HUES48 (cell line): ENCODE data around the gene HOXD3.

Experiments used
- H3K27ac ChIP-seq: one replicate; pipeline ENCODE4 v1.7.0; 2013; ENCODE audit warnings: low read depth, low read length, inconsistent platforms
- H3K27me3 ChIP-seq: 2 replicates; pipeline ENCODE4 v1.6.1; 2013; ENCODE audit warnings: mild to moderate bottlenecking, low read length; ENCODE audit not compliant: control insufficient read depth, insufficient read depth
- H3K36me3 ChIP-seq: 2 replicates; pipeline ENCODE4 v1.6.1; 2013; ENCODE audit warnings: low read length; ENCODE audit not compliant: control insufficient read depth, insufficient read depth
- H3K4me1 ChIP-seq: 2 replicates; pipeline ENCODE4 v1.6.1; 2013; ENCODE audit warnings: mild to moderate bottlenecking, low read length; ENCODE audit not compliant: control insufficient read depth, insufficient read depth
- H3K4me3 ChIP-seq: 2 replicates; pipeline ENCODE4 v1.5.1; 2013; ENCODE audit warnings: mild to moderate bottlenecking, low read depth, low read length
- H3K9ac ChIP-seq: 2 replicates; pipeline ENCODE4 v1.6.1; 2013; ENCODE audit warnings: mild to moderate bottlenecking, low read depth, low read length, moderate library complexity
- H3K9me3 ChIP-seq: 2 replicates; pipeline ENCODE4 v1.6.1; 2013; ENCODE audit warnings: low read length; ENCODE audit not compliant: control insufficient read depth, insufficient read depth

Gene HOXD3

GRCh38 chr2:176171351-176172006, 14.4 kb downstream of the HOXD3 start:
- Histone ChIP-seq H3K27me3 (peaks cover 100% of the 10 kb centered on the region), H3K36me3 (no peaks in the 10 kb centered on the region), H3K27ac (no peak overlapping the region), H3K9ac (no peak overlapping the region), H3K4me1 (peaks cover 21% of the 10 kb centered on the region), H3K4me3 (peak overlapping the region; percentile 49), H3K9me3 (no peaks in the 10 kb centered on the region)

- Histone ChIP-seq H3K27ac (no peak overlapping the region), H3K9ac (no peak overlapping the region), H3K36me3 (no peaks in the 10 kb centered on the region), H3K4me1 (peaks cover 21% of the 10 kb centered on the region), H3K4me3 (peak overlapping the region; percentile 49), H3K27me3 (peaks cover 100% of the 10 kb centered on the region), H3K9me3 (no peaks in the 10 kb centered on the region)
Measured at GRCh38 chr2:176172007-176172894, 15.1 kb downstream of the HOXD3 start.

GRCh38 chr2:176172895-176173566, 15.9 kb downstream of the HOXD3 start:
- H3K4me3 ChIP-seq = no peak overlapping the region
- peaks cover 25% of the 10 kb centered on the region for H3K4me1 ChIP-seq
- H3K9ac ChIP-seq = no peak overlapping the region
- H3K9me3 ChIP-seq = no peaks in the 10 kb centered on the region
- H3K27ac ChIP-seq = no peak overlapping the region
- H3K36me3 ChIP-seq = no peaks in the 10 kb centered on the region
- H3K27me3 ChIP-seq = peaks cover 100% of the 10 kb centered on the region

- Histone ChIP-seq H3K4me3 (no peak overlapping the region), H3K9me3 (no peaks in the 10 kb centered on the region), H3K9ac (no peak overlapping the region), H3K27me3 (peaks cover 100% of the 10 kb centered on the region), H3K36me3 (no peaks in the 10 kb centered on the region), H3K4me1 (peaks cover 26% of the 10 kb centered on the region), H3K27ac (no peak overlapping the region)
Measured at GRCh38 chr2:176173567-176174381, 16.7 kb downstream of the HOXD3 start.

GRCh38 chr2:176174382-176174823, 17.3 kb downstream of the HOXD3 start:
- Histone ChIP-seq H3K4me3 (no peak overlapping the region), H3K27me3 (peaks cover 100% of the 10 kb centered on the region), H3K9me3 (no peaks in the 10 kb centered on the region), H3K4me1 (peaks cover 32% of the 10 kb centered on the region), H3K36me3 (no peaks in the 10 kb centered on the region), H3K9ac (no peak overlapping the region), H3K27ac (no peak overlapping the region)

- Histone ChIP-seq H3K4me1 (peaks cover 32% of the 10 kb centered on the region), H3K9ac (no peak overlapping the region), H3K4me3 (peak overlapping the region; percentile 40; the same call in 1 of the 2 replicates), H3K27me3 (peaks cover 100% of the 10 kb centered on the region), H3K36me3 (no peaks in the 10 kb centered on the region), H3K27ac (no peak overlapping the region), H3K9me3 (no peaks in the 10 kb centered on the region)
Measured at GRCh38 chr2:176174824-176175708, 18.0 kb downstream of the HOXD3 start.

GRCh38 chr2:176175709-176176607, 18.9 kb downstream of the HOXD3 start:
- Histone ChIP-seq H3K4me3 (peak overlapping the region; percentile 40; the same call in 1 of the 2 replicates), H3K27ac (no peak overlapping the region), H3K27me3 (peaks cover 100% of the 10 kb centered on the region), H3K36me3 (no peaks in the 10 kb centered on the region), H3K4me1 (peaks cover 32% of the 10 kb centered on the region), H3K9me3 (no peaks in the 10 kb centered on the region), H3K9ac (no peak overlapping the region)

GRCh38 chr2:176177580-176178037, 20.5 kb downstream of the HOXD3 start:
- Histone ChIP-seq H3K9me3 (no peaks in the 10 kb centered on the region), H3K36me3 (no peaks in the 10 kb centered on the region), H3K4me1 (peaks cover 28% of the 10 kb centered on the region), H3K27ac (no peak overlapping the region), H3K27me3 (peaks cover 100% of the 10 kb centered on the region), H3K4me3 (peak overlapping the region; percentile 57), H3K9ac (no peak overlapping the region)

GRCh38 chr2:176178038-176178756, 21.1 kb downstream of the HOXD3 start:
- Histone ChIP-seq H3K36me3 (no peaks in the 10 kb centered on the region), H3K4me3 (peak overlapping the region; percentile 57), H3K9me3 (no peaks in the 10 kb centered on the region), H3K27ac (no peak overlapping the region), H3K4me1 (peaks cover 27% of the 10 kb centered on the region), H3K27me3 (peaks cover 100% of the 10 kb centered on the region), H3K9ac (no peak overlapping the region)
